Psoas muscle (tissue), 8 donors: ENCODE results near the gene COMMD3. TPM values are rescaled to one million over a fixed set of nuclear protein-coding genes. Genes with fewer than 3 reads are reported as not detected.

ENCODE experiments used
- ATAC-seq, 4 donors: fragments of 200-7000 bp; cut with Tn5 transposase; one replicate each; pipeline ENCODE4 v1.9.1; 2020; ENCODE audit warnings: moderate library complexity in 3 of 4, mild to moderate bottlenecking in 2 of 4
- DNase-seq, 2 donors: peaks; one replicate each; pipeline ENCODE4 v3.0.0-alpha.2; 2020
- H3K27ac ChIP-seq: fragments of 200-600 bp; one replicate; pipeline ENCODE4 v1.8.0; 2022
- H3K27me3 ChIP-seq, 3 donors: fragments of 200-600 bp in 1 of 3; one replicate each; pipeline versions ENCODE4 v1.6.1 to v1.8.0; 2013 to 2022; ENCODE audit warnings: low read length in 2 of 3, mild to moderate bottlenecking in 2 of 3, moderate library complexity in 1 of 3; ENCODE audit not compliant: insufficient read depth in 3 of 3
- H3K36me3 ChIP-seq, 2 donors: fragments of 200-600 bp in 1 of 2; one replicate each; pipeline versions ENCODE4 v1.6.1 to v1.8.0; 2013 to 2022; ENCODE audit warnings: low read depth in 1 of 2, mild to moderate bottlenecking in 1 of 2, moderate library complexity in 1 of 2; ENCODE audit not compliant: insufficient read depth in 1 of 2
- H3K4me1 ChIP-seq: fragments of 200-600 bp; one replicate; pipeline ENCODE4 v1.8.0; 2022
- H3K4me3 ChIP-seq: fragments of 200-600 bp; one replicate; pipeline ENCODE4 v1.8.0; 2022; ENCODE audit warnings: mild to moderate bottlenecking
- H3K9me3 ChIP-seq: fragments of 200-600 bp; one replicate; pipeline ENCODE4 v1.8.0; 2022
- CTCF ChIP-seq: fragments of 200-600 bp; IDR thresholded peaks from one replicate; pipeline ENCODE4 v1.8.0; 2022; ENCODE audit warnings: antibody characterized with exemption
- WGBS, 3 donors: extraction: QIAGEN DNeasy Blood & Tissue Kit; methylation state at CpG; one replicate each; pipeline versions ENCODE4 v1.1.6 to v1.1.7; 2013; 5-methylcytosine and 5-hydroxymethylcytosine counted together
- intact Hi-C, 2 donors: fragments of 100-400 bp; cut with DNase I; formaldehyde crosslinking; loops; one replicate each; pipeline versions ENCODE4 v1.11.0 to v1.14.2; 2022
- polyA plus RNA-seq, 3 donors: library from polyadenylated mRNA; stranded (reverse); fragments of 200-250 nt; gene quantifications; one replicate each; pipeline ENCODE4 v1.2.3, GENCODE V29; 2013
- total RNA-seq, 4 donors: library from RNA; stranded (reverse); fragmentation: NEBNext Ultra II Directional in 2 of 4; extraction: Animal tissue kit (Norgen Biotek cat#: 25700) in 2 of 4; gene quantifications; one replicate each; pipeline versions ENCODE4 v1.2.1 to v1.2.4, GENCODE V29; 2021 to 2023
- donor health status: healthy with polysubstance abuse.
- donor health status: DM: no; HTN: no; CAD: no; lungs with moderate emphysema.
- donor health status: Bipolar disorder and iron deficiency.
- donor health status: healthy.
- donor health status: DM: yes; HTN: yes; CAD: no.
- donor health status: DM: no; HTN: no; CAD: no.
- donor health status: DM: no; HTN: no; CAD: no.
- donor health status: DM: yes; HTN: yes; CAD: no.

The COMMD3 gene
- total and polyA plus RNA-seq, 7 donors = 42.3 to 81.4 (median 64.6) TPM

GRCh38 chr10:22317771-22318565, 1.8 kb downstream of the COMMD3 start:
- ATAC-seq (no peak), DNase-seq (no peak)
- Histone ChIP-seq H3K27me3 (no peaks in the 10 kb centered on the region), H3K4me3 (peak overlapping the region; percentile 92), H3K9me3 (no peaks in the 10 kb centered on the region), H3K36me3 (no peaks in the 10 kb centered on the region), H3K27ac (peak overlapping the region; percentile 95), H3K4me1 (peaks cover 28% of the 10 kb centered on the region)
- TF ChIP-seq CTCF = no peak
- WGBS, 3 donors = 57 to 80% (median 59%) methylated on average over 6 of the region's 6 CpGs
- intact Hi-C loops = loop anchor here (2.0 to 10.0 kb wide), 6 partner anchors 66 to 823 kb away; partner anchors contain the start of gene MLLT10 (in 1 of the 2)

- H3K27ac ChIP-seq = peak overlapping the region; percentile 95
- no peak for TF ChIP-seq CTCF
These were observed 2.6 kb downstream of the COMMD3 start for GRCh38 chr10:22318772-22319171.

GRCh38 chr10:22319547-22319979, 3.4 kb downstream of the COMMD3 start:
- H3K36me3 ChIP-seq = no peaks in the 10 kb centered on the region
- intact Hi-C loops = loop anchor here (1.0 to 10.0 kb wide), 6 partner anchors 21 to 825 kb away; partner anchors contain the start of gene MLLT10 (in 1 of the 2)
- peak overlapping the region; percentile 78 for H3K27ac ChIP-seq
- DNase-seq (no peak), ATAC-seq (no peak)
- peak overlapping the region; percentile 63 for H3K4me3 ChIP-seq
- no peak for TF ChIP-seq CTCF
- no peaks in the 10 kb centered on the region for H3K9me3 ChIP-seq
- WGBS, 3 donors = 91 to 92% (median 92%) methylated on average over 10 of the region's 10 CpGs
- peaks cover 39% of the 10 kb centered on the region for H3K4me1 ChIP-seq
- no peaks in the 10 kb centered on the region for H3K27me3 ChIP-seq

More at GRCh38 chr10:22318772-22319171, 2.6 kb downstream of the COMMD3 start:
- peaks cover 32% of the 10 kb centered on the region for H3K4me1 ChIP-seq
- H3K9me3 ChIP-seq = no peaks in the 10 kb centered on the region
- ATAC-seq (no peak), DNase-seq (no peak)
- no peaks in the 10 kb centered on the region for H3K36me3 ChIP-seq
- intact Hi-C loops = loop anchor here (1.0 to 10.0 kb wide), 6 partner anchors 22 to 824 kb away; partner anchors contain the start of gene MLLT10 (in 1 of the 2)
- 97 to 99% (median 97%) methylated on average over 3 of the region's 3 CpGs for WGBS, 3 donors
- no peaks in the 10 kb centered on the region for H3K27me3 ChIP-seq
- H3K4me3 ChIP-seq = peak overlapping the region; percentile 0

- Histone ChIP-seq H3K9me3 (no peaks in the 10 kb centered on the region), H3K27me3 (no peaks in the 10 kb centered on the region), H3K36me3 (no peaks in the 10 kb centered on the region), H3K4me1 (peaks cover 39% of the 10 kb centered on the region), H3K4me3 (peak overlapping the region; percentile 63), H3K27ac (peak overlapping the region; percentile 78)
- intact Hi-C loops = loop anchor here (1.0 to 10.0 kb wide), 11 partner anchors 20 to 825 kb away; partner anchors contain the start of genes DNAJC1 (in 1 of the 2), MLLT10 (in 1 of the 2), MSRB2 (in 1 of the 2) and SKIDA1 (in 1 of the 2)
- DNase-seq = no peak
- 9 to 12% (median 10%) methylated on average over 30 of the region's 30 CpGs for WGBS, 3 donors
- ATAC-seq = no peak
- TF ChIP-seq CTCF = no peak
These were observed 3.9 kb downstream of the COMMD3 start for GRCh38 chr10:22319980-22320558.
